ENCODE results near the gene ANKS1B.

DNA sequence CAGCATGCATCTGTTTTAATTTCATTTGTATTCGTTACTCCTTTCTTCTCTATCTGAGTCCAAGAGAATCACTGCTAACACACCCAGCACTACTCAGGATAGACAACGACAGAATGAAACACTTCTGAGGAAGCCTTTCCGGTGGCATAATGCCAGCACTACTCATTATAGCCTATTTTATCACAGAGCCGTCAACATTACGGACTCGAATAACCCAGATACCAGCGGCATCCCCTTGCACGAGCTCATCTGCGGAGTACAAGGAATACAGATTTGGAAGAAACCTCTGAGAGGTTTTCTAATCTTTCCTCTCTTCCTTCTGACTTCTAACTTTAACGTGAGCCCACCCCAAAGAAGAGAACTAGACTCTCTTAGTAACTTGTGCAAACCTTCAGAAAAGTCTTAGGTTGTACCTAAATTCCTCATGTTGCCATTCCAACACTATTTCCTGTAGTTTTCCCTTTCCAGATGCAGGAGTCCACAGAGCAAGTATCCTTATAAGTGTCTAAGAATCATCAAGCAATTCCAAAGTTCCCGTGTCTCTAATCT, 1091.5 kb downstream of the ANKS1B start:
- TF ChIP-seq POLR2A (IDR thresholded peaks at IDR 0.05; ENCODE audit: low read length) (no peak), GATA1 (IDR thresholded peaks at IDR 0.05; ENCODE audit: low read depth, low read length) (no peak)

All from erythroblast (primary cell).